HG02870 (cell line): Measurements from ENCODE around the gene ARHGAP1.

Experiments used
- ATAC-seq: cut with Tn5 transposase; IDR thresholded peaks from one replicate; pipeline ENCODE4 v1.9.1; 2021; ENCODE audit warnings: mild to moderate bottlenecking, moderate library complexity; ENCODE audit not compliant: unreplicated experiment

The ARHGAP1 gene

DNA sequence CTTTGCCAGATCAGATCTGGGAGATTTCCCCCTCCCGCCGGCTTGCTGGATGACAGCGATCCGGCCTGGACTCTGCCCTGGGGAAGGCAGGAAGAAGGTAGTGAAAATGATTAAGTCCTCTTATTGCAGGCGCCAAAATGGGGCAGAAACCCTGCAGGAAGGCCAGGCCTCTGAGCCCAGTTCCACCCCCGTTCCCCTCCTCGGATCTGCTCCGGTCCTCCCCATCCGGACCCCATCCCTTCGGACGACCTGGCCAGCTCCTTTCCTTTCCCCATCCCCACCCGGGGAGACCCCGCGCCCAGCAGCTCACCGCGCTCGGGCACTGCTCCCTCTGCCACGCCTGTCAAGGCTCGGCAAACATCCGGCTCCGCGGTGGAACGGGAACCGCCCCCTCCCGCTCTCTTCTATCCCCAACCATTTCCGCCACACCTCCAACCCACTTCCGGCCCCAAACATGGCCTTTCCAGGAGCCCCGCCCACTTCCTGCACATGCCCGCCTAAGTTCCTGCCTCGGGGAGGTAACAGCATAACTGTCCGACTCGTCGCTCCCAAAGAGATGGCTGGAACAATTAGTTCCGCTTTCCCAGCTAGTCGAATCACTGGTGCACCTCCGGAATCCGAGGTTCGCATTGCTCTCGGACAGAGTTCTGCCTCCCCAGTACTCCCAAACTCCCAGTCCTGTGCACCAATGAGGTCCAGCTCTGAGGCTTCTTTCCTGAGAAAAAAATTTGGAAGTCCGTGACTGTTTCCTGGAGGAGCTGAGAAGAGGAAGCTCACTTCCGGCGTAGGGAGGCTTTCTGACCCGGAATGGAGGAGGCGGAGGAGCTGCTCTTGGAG lies at the start of gene ARHGAP1, which contains the start of gene ZNF408:
Gene ARHGAP1, minus strand, starts transcription at position 379 of the 837 bp plus-strand sequence. CDS start 4,512 bp downstream, outside the sequence.
Gene ZNF408, plus strand, starts transcription at position 791 of the 837 bp plus-strand sequence. Its CDS starts 17 bp downstream, at position 808.
- peak; percentile 91 for ATAC-seq

DNA sequence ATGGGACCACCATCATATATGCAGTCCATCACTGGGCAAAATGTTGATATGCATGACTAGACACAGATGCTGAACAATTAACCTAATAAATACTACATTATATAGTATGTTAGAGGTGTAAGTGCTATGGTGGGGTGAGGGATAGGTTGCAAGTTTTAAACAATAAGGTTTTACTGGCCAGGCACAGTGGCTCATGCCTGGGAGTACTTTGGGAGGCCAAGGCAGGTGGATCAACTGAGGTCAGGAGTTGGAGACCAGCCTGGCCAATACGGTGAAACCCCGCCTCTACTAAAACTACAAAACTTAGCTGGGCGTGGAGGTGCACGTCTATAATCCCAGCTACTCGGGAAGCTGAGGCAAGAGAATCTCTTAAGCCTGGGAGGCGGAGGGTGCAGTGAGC lies 46.7 kb upstream of the ARHGAP1 start:
- ATAC-seq: no peak

DNA sequence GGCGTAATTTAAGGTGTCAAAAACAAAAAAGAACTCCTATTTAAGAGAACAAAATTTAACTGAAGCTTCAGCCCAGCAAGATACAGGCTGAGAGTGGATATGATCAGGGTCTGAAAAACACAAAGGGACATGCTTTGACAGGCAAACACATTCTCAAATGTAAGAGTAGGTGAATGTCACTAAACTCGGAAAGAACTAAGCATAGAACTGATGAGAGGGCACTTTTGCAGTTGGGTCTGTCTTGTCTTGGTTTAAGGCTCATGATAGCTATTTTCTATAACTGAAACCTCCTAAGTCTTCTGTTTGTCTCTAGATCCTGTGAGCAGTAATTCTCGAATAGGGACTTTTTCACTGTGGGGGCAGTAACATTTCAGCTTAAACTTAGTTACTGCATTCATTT lies 45.6 kb upstream of the ARHGAP1 start:
- no peak for ATAC-seq

DNA sequence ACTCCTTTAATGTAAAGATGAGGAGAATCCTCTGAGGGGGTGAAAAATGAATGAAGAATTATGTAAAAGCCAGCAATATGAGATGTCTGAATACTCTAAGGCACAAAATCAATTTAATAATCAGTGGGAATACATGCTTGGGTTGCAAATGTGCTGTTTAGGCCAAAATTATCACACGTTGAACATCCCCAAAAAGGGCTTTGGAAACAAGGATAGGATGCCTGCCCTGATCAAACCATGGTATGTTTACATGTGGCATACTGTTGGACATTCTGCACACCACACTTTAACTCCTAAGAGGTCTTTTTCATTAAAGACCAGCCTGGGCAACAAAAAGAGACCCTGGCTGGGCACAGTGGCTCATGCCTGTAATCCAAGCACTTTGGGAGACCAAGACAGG lies 44.9 kb upstream of the ARHGAP1 start:
- ATAC-seq: no peak

DNA sequence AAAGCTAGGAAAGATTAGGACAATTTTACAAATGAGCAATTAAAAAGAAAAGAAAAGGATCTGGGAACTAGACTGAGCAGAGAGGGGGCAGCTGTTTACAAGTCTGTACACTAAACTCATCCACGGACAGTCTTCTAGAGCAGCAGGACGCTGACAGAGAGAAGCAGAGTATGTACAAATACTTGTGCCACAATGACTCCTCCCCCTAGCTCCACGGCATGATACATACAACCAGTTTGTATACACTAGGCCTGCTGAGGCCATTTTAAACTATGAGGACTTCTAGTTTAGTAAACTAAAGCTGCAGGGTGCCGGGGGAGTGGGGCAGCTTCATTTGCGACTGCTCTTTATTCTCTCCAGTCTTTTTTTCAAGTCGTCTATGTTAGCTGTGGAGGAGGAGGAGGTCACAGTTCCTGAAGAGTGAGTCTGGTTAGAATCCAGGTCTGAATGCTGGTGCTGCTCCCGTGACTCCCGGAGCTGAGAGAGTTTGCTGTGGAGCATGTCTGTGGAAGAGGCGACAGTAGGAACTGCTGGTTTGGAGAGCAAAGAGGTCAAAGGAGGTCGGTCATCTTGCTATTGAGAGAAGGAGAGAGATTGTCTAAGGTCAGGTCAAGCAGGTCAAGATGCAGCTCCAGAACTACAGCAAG lies 43.4 kb upstream of the ARHGAP1 start:
- no peak for ATAC-seq

DNA sequence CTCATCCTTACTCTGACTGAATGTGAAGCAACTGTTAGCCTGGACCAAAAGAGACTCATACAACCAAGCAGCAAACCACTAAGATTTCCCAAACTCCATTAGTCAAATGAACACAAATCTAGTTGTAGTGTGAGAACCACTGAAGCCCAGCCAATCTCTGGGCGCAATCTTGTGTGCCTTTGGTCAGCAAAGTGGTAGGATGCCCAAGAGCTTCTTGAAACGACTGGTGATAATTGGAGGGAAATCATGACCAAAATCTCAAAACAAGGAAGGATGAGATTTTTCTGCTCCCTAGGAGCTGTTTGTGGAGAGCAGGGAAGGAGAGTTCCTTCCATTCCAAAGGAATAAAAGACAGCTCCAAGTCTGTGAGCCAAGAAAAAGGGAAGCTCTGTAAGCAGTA lies 42.6 kb upstream of the ARHGAP1 start:
- ATAC-seq: no peak

DNA sequence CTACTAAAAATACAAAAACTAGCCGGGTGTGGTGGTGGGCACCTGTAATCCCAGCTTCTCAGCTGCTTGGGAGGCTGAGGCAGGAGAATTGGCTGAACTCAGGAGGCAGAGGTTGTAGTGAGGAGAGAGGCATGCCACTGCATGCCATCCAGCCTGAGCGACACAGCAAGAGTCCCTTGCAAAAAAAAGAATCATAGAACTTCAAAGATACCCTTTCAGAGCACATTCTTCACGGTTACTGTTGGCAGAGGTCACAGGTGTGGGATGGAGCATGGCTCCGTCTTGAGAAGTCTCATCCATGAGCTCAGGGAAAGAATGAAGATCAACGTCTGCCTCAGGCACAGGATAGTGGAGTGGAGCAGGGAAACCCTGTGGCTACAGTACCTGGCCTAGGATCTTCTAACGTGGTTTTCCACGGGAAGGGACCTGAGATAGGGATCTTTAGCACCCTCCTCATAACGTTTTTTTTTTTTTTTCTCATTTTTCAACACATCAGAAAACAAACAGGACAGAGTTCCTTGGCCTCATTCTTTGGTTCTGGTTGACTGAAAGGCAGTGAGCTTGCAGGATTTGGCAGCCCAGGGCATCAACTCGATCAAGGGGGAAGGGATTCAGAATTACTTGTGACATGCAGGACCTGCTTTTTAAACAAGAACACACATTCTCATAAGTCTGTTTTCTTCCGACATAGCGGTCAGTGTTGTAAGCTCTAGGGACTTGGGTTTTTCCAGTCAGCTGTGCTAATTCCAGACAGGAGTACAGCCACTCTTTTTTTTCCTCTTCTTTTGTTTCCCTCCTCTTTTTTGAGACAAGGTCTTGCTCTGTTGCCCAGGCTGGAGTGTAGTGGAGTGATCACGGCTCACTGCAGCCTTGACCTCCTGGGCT lies 41.4 kb upstream of the ARHGAP1 start:
- no peak for ATAC-seq

DNA sequence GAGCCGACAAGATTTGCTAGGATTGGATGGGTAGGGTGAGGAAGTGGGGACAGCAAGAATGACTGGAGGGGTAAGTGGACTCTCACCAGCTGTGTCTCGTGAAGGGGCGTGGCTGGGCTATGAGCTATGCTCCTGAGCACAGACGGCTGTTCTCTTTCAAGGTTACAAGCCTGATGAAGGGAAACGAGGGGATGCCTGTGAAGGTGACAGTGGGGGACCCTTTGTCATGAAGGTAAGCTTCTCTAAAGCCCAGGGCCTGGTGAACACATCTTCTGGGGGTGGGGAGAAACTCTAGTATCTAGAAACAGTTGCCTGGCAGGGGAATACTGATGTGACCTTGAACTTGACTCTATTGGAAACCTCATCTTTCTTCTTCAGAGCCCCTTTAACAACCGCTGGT lies 38.5 kb upstream of the ARHGAP1 start:
- ATAC-seq: no peak

DNA sequence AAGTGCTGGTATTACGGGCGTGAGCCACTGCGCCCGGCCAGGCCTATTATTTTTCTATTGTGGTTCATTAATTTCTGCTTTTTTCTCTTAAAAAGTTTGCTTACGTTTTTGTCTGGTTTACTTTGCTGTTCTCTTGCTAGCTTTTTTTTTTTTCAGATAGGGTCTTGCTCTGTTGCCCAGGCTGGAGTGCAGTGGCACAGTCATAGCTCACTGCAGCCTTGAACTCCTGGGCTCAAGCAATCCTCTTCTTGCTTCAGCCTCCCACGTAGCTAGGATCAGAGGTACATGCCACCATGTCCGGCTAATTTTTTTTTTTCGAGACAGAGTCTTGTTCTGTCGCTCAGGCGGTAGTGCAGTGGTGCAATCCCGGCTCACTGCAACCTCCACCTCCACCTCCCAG lies 37.3 kb upstream of the ARHGAP1 start:
- ATAC-seq: no peak

DNA sequence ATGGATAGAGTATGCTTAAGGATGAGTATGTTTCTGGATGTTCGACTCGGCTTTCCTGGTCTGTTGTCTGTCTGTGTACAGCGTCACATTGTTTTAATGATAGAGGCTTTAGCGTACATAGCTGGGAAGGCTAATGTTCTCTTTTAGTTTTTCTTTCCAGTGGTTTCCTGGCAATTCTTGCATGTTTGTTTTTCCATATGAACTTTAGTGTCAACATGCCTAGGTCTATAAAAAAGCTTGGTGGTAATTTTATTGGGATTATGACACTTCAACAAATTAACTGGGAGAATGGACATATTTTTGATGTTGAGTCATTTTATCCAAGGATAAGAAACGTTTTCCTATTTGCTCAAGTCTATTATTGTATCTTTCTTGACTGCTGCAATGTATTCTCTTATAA lies 36.2 kb upstream of the ARHGAP1 start:
- ATAC-seq: no peak

DNA sequence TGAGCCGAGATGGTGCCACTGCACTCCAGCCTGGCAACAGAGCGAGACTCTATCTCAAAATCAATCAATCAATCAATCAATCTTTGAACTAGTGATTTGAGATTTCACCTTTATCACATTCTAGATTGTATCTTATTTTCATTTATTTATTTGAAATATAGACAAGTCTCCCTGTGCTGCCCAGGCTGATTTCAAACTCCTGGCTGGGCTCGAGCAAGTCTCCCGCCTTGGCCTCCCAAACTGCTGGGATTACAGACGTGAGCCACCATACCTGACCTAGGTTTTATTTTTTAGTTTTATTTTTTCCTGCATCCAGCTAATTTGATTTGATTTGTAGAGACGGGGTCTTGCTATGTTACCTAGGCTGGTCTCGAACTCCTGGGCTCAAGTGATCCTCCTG lies 35.7 kb upstream of the ARHGAP1 start:
- ATAC-seq: no peak

DNA sequence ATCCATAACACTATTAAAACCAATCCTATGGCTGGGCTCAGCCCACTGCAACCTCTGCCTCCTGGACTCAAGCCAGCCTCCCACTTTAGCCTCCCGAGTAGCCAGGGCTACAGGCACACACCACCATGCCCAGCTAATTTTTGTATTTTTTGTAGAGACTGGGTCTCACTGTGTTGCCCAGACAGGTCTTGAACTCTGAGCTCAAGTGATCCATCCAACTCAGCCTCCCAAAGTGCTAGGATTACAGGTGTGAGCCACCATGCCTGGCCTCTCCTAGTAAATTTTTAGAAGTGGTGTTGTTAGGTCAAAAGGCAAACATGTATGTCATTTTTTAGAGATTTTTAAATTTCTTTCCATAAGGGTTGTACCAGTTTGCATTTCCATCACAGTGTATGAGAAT lies 32.8 kb upstream of the ARHGAP1 start:
- no peak for ATAC-seq

DNA sequence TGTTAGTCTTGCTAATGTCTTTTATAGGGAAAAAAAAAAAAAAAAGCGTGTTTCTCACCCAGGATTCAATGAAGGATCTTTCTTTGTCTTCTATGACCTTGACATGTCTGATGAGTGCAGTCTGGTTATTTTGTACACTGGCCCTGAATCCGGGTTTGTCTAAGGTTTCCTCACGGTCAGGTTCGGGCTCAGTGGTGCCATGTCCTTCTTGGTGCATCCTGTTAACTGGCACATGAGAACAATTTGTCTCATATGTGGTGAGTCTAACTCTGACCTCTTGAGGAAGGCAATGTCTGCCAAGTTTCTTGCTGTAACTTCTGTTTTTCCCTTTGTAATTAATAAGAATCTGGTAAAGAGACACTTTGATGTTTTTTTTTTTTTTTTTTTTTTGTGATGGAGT lies 31.1 kb upstream of the ARHGAP1 start:
- ATAC-seq: no peak

DNA sequence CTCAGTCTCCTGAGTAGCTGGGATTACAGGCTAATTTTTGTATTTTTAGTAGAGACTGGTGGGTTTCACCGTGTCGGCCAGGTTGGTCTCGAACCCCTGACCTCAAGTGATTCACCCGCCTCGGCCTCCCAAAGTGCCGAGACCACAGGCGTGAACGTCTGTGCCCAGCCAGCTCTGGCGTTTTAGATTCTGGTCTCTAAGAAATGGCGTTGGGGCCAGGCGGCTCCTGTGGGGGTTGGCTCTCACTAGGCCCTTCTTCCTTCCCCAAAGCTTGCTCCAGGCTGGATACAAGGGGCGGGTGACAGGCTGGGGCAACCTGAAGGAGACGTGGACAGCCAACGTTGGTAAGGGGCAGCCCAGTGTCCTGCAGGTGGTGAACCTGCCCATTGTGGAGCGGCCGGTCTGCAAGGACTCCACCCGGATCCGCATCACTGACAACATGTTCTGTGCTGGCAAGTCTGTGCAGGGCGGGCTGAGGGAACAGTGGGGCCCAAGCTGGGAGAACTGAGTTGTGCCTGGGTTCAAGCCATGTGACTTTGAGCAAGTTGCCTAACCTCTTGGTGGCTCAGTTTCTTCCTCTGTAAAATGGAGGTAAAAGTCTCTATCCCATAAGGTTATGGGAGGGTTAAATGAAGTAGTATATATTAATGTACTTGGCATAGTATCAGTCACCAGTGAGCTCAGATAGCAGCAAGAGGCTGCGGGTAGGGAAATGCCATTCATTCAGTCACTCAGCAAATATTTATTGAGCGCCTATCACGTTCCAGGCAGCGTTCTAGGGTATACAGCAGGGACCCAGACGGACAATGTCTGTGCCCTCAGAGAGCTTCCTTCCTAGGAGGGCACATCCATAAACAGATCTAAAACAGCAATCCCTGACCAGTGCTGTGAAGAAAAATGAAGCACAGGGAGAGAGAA lies 28.9 kb upstream of the ARHGAP1 start:
- no peak for ATAC-seq

DNA sequence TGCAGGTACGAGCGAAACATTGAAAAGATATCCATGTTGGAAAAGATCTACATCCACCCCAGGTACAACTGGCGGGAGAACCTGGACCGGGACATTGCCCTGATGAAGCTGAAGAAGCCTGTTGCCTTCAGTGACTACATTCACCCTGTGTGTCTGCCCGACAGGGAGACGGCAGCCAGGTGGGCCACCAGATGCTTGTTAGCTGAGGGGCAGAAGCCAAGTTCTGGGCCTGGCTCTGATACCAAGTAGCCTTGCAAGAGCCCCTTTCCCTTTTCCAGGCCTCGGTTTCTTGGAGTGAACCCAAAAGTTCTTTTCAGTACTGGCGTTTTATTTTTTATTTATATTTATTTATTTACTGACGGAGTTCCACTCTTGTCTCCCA lies 28.2 kb upstream of the ARHGAP1 start:
- ATAC-seq: no peak

DNA sequence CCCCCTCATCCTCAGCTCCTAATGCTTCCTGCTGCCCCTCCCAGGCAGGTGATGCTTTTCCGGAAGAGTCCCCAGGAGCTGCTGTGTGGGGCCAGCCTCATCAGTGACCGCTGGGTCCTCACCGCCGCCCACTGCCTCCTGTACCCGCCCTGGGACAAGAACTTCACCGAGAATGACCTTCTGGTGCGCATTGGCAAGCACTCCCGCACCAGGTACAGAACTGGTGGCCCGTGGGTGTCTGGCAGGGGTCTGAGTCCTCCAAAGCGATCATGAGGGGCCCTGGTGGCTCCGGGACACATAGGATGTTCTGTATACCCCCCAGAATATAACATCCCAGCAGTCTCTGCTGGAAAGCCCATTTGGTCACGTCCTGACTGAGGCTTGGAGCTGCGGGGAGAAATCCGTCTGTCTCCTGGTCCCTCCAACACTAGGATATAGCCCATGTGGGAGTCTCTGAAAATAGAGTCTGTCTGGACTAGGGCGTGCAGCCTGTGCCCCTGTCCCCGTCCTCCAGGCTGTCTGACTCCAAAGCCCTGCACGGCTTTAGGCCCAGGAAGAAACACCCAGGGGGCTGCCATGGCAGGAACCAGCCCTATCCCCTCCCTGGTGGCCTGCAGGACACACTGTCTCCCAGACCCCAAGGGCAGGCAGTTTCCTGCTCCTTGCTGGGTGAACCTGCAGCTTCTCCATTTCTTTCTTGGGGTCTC lies 27.7 kb upstream of the ARHGAP1 start:
- ATAC-seq: no peak

DNA sequence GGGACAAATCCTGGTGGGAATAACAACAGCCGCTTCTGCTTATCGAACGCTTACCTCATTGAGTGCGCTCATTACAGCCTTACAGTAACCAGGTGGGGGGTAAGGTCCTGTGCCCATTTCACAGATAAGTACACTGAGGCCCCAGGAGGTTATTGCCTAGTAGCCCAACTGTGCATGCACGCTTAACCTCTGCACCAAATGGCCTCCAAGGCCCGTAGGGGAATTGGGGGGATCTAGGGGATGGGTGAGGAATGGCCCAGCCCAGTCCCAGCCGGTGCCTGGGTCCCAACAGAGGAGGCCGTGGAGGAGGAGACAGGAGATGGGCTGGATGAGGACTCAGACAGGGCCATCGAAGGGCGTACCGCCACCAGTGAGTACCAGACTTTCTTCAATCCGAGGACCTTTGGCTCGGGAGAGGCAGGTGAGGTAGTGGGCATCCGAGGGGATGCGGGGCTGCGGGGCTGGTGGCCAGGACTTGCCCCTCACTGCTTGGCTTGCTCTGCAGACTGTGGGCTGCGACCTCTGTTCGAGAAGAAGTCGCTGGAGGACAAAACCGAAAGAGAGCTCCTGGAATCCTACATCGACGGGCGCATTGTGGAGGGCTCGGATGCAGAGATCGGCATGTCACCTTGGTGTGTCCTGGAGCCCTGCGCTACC lies 25.9 kb upstream of the ARHGAP1 start:
- no peak for ATAC-seq

DNA sequence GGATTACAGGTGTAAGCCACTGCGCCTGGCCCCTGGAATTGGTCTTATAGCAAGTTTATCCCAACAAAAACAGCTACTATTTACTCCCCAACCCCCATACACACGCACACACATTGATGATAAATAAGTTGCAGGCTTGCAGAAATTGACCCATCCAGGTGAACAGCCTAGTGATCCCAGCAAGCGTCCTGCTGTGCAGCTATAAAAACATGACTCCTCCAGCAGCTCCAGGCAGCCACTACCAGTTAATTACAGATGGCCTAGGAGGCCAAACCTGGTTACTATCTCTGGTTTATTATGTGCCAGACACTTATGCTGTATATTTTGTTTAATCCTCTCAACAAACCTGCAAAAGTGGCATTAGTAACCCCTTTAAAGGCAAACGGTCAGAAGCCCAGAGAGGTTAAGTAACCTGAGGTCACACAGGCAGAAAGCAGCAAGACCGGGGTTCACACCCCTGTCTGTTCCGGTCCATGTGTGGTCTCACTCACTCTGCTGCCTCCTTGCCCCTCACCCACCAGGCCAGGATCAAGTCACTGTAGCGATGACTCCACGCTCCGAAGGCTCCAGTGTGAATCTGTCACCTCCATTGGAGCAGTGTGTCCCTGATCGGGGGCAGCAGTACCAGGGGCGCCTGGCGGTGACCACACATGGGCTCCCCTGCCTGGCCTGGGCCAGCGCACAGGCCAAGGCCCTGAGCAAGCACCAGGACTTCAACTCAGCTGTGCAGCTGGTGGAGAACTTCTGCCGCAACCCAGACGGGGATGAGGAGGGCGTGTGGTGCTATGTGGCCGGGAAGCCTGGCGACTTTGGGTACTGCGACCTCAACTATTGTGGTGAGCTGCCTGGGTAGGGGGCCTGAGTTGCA lies 25.2 kb upstream of the ARHGAP1 start:
- ATAC-seq: no peak
